Bronchus fibroblast of lung (primary cell): ENCODE data around the gene MARCKSL1. TPM values are rescaled to one million over a fixed set of nuclear protein-coding genes. Genes with fewer than 3 reads are reported as not detected.

Experiments
- total RNA-seq: library from RNA; depleted of rRNA; stranded (reverse); fragments of >200 nt; gene quantifications from 2 replicates; pipeline ENCODE4 v1.2.3, GENCODE V29; 2015

The MARCKSL1 gene
- total RNA-seq, result 94.5 and 103 TPM in 2 replicates

GRCh38 chr1:32335790-32336590, at the start of gene MARCKSL1:
MARCKSL1 (minus strand) TSS chr1:32336233; CDS start chr1:32336033, 200 bp downstream.

DNA sequence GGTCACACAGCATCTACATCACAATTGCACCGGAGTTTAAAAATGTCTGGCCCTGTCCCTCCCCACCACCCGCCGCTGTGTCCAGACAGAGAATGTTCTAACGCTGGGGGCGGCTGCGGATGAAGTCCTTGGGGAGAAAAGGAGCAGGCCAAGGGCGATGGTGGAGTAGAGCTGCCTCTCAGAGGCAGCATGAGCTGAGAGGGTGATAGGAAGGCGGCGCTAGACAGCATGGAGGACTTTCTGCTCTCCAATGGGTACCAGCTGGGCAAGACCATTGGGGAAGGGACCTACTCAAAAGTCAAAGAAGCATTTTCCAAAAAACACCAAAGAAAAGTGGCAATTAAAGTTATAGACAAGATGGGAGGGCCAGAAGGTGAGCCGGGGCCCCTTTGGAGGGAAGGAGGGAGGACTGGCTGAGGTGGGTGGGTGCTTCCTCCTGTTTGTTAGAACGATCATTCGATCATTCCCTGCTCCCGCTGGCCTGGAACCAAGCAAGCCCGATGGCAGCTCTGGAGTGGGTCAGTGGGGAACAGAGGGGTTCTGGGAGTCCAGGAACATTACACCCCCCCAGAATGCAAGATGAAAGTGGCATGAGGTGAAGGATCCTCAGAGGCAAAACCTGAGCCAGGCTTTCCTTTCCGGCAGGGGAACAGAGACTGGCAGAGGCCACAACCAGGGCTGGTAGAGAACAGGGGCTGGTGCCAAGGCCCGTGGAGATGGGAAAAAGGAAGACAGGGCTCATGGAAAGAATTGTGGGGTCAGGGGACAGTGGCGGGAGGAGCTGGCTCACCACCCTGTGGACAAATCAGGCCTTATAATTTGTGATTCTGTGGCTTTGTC, 26.7 kb upstream of the MARCKSL1 start, which contains the start of the genes FAM229A and TSSK3:
Gene FAM229A, minus strand, starts transcription at position 12 of the 840 bp plus-strand sequence. CDS start 394 bp downstream, outside the sequence.
Gene TSSK3, plus strand, starts transcription at position 66 of the 840 bp plus-strand sequence. Its CDS starts 163 bp downstream, at position 229.

DNA sequence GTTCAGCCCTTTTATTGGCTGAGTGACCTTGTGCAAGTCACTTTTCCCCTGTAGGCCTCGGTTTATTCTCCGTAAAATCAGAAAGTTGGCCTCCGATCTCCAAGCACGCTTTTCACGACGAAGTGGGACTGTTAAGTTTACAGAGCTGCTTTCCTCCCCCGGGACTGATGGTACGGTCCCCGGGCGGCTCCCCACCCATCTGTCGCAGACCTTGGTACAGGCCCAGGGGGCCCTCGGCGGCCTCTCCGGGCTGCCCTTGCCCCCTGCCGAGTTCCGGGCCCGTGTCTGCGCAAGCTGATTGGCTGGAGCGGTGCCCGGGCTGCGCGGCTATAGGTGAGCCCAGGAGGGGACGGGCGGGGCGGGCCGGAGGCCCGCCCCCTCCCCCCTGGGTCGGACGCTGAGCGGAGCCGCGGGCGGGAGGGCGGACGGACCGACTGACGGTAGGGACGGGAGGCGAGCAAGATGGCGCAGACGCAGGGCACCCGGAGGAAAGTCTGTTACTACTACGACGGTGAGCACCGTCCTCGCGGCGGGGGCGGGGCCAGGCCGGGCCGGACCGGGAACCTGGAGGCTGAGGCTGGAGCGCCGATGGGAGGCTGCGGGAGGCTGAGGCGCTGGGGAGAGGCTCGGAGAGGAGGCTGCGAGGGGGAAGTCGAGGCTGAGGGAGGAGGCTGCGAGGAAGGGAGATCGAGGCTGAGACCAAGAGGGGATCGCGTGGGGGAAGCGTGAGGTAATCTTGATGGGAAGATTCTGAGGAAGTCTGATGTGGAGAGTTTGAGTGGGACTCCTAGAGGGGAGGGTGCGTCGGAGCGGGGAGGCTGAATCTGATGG, 44.1 kb downstream of the MARCKSL1 start, which contains the start of gene HDAC1:
Gene HDAC1, plus strand, starts transcription at position 376 of the 831 bp plus-strand sequence. Its CDS starts 87 bp downstream, at position 463.

Other genes starting within 250 kb of the MARCKSL1 start
- 30.6 and 33.8 TPM in 2 replicates for gene KPNA6, start 228.2 kb downstream of the MARCKSL1 start, total RNA-seq
- 55.9 and 58.0 TPM in 2 replicates for gene TXLNA, start 156.6 kb downstream of the MARCKSL1 start, total RNA-seq
- gene CCDC28B, start 135.6 kb downstream of the MARCKSL1 start, total RNA-seq, result 16.0 and 16.8 TPM in 2 replicates
- 2.9 and 3.3 TPM in 2 replicates for gene IQCC, start 130.6 kb downstream of the MARCKSL1 start, total RNA-seq
- gene DCDC2B, start 127.1 kb downstream of the MARCKSL1 start, total RNA-seq, result not detected in 2 replicates
- gene TMEM234, start 113.9 kb downstream of the MARCKSL1 start, total RNA-seq, result 8.2 and 11.9 TPM in 2 replicates
- 370 and 402 TPM in 2 replicates for gene EIF3I, start 113.8 kb downstream of the MARCKSL1 start, total RNA-seq
- gene FAM167B, start 89.0 kb downstream of the MARCKSL1 start, total RNA-seq, result 0.30 and 0.50 TPM in 2 replicates
- not detected in 2 replicates for gene LCK, start 85.0 kb downstream of the MARCKSL1 start, total RNA-seq
- 53.1 and 56.5 TPM in 2 replicates for gene HDAC1, start 44.1 kb downstream of the MARCKSL1 start, total RNA-seq
- 1.0 and 1.9 TPM in 2 replicates for gene FAM229A, start 26.3 kb upstream of the MARCKSL1 start, total RNA-seq
- under 0.01 TPM in 1 of 2 replicates, not detected in the other for gene TSSK3, start 26.3 kb upstream of the MARCKSL1 start, total RNA-seq
- 45.6 and 53.1 TPM in 2 replicates for gene BSDC1, start 58.2 kb upstream of the MARCKSL1 start, total RNA-seq
- not detected in 2 replicates for gene ZBTB8B, start 128.8 kb upstream of the MARCKSL1 start, total RNA-seq
- 3.0 and 3.9 TPM in 2 replicates for gene ZBTB8A, start 203.2 kb upstream of the MARCKSL1 start, total RNA-seq